T47D (cell line): Measurements from ENCODE around the gene UPK3A.
"Not testable (repeated sequence)": the region's sequence is repeated elsewhere in the genome, so short reads cannot be mapped to it uniquely, and the experiment has no call there.

Experiments used
- DNase-seq, 2 experiments: peaks; one replicate each; pipeline versions ENCODE4 v3.0.0 to v3.0.0-alpha.2; 2011 to 2012; ENCODE audit warnings: low read depth in 1 of 2, low spot score in 1 of 2
- JUND ChIP-seq: IDR thresholded peaks from 2 replicates; pipeline ENCODE4 v1.6.1; 2012; ENCODE audit warnings: low read depth
- in situ Hi-C: cut with HindIII; loops from 2 replicates; pipeline ENCODE4 v1.10.0; 2016; ENCODE audit warnings: low sequenced_read_pairs, low pct_unique_long_range_greater_than_20kb

UPK3A gene

DNA sequence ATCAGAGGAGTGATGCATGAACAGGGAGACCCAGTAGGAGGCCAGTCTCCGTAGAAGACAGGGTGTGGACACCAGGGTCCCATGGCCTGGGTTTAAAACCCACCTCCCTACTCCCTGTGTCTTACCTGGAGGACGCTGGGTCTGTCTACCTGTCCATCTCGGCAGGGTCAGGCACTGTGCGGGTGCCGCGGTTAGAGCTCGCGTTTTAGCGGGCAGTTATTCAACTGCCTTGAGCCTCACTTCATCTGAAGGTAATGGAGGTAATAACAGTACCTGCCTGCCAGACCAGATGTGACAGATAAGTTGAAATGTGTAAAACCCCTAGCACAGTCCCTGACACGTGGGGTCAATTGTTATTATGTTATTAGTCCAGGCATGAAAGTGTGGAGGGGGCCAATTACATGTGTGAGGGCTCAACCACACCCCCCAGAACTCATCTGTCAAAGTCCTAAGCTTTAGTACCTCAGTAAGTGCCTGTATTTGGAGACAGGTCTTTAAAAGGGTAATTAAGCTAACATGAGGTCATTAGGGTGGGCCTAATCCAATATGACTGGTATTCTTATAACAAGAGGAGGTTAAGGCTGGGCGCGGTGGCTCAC lies 8.1 kb upstream of the UPK3A start:
- in situ Hi-C loops = no loop called here
- DNase-seq = no peak
- no peak for TF ChIP-seq JUND

DNA sequence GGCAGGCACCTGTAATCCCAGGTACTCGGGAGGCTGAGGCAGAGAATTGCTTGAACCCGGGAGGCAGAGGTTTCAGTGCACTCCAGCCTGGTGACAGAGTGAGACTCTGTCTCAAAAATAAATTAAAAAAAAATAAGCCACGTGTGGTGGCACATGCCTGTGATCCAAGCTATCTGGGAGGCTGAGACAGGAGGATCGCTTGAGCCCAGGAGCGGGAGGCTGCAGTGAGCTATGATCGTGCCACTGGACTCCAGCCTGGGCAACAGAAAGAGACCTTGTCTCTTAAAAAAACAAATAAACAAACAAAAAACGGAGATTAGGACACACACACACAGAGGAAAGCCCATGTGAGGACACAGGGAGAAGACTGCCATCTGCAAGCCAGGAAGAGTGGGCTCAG lies 7.0 kb upstream of the UPK3A start:
- not testable (repeated sequence) for DNase-seq

GRCh38 chr22:45278125-45278524 lies 6.6 kb upstream of the UPK3A start:
- in situ Hi-C loops = no loop called here
- no peak for TF ChIP-seq JUND
- DNase-seq = no peak

More for the DNA sequence above, 7.0 kb upstream of the UPK3A start:
- in situ Hi-C loops = not testable (repeated sequence)

DNA sequence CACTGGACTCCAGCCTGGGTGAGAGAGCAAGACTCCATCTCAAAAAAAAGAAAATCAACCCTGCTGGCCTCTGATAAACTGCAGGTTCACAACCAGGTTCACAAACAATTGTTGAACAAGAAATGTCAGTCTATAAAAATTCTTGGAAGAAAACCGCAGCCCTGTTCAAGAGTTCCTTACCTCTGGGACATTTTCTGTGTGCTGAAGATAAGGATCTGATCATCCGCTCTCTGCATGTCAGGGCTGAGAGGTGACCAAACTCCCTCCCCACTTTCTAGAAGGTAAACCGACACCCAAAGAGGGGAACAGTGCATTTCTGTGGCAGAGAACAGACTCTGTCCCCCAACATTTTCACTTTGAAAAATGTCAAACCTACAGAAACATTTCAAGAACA lies 4.2 kb upstream of the UPK3A start:
- DNase-seq = peak in 1 of 2 experiments; percentile 63
- TF ChIP-seq JUND = no peak
- in situ Hi-C loops = no loop called here

DNA sequence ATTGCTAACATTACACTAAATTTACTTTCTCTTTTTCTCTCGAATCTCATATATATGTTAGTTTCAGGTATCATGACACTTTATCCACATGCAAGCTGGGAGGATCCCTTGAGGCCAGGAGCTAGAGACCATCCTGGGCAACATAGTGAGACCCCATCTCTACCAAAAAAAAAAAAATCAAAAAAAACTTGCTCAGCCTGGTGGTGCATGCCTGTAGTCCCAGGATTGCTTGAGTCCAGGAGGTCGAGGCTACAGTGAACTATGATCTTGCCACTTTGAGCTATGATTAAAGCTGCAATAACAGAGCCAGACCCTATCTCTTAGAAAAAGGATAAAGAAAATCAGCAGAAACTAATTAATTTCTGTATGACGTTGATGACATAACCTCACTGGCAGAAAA lies 3.7 kb upstream of the UPK3A start:
- in situ Hi-C loops = no loop called here
- no peak for TF ChIP-seq JUND
- no peak for DNase-seq

- no peak for DNase-seq
- TF ChIP-seq JUND = no peak
- in situ Hi-C loops = no loop called here
Measured at GRCh38 chr22:45285263-45286058, 712 bp downstream of the UPK3A start.

DNA sequence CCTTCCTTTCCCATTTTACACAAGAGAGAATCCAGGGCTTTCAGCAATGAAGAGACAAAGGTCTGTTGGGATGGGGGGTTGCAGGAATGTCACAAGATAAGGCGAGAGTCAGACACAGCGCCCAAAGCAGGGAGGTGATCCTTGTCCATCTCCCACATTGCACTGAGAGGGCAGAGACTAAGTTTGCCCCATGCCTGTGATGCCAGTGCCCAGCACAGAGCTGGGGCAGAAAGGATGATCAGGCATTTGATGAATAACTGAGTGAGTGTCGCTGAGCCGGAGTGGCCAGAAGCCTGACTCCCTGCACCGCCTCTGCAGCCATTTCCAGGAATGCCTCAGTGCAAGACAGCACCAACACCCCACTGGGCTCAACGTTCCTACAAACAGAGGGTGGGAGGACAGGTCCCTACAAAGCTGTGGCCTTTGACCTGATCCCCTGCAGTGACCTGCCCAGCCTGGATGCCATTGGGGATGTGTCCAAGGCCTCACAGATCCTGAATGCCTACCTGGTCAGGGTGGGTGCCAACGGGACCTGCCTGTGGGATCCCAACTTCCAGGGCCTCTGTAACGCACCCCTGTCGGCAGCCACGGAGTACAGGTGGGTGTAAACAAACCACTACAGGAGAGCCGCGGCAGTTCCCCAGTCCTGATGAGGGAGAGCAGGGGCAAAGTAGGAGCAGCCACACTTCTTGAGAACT lies 2.3 kb downstream of the UPK3A start:
- no peak for DNase-seq
- no peak for TF ChIP-seq JUND
- in situ Hi-C loops = no loop called here

- TF ChIP-seq JUND = no peak
- DNase-seq = peak in 1 of 2 experiments; percentile 73
Measured at GRCh38 chr22:45290410-45290936, 5.7 kb downstream of the UPK3A start.

GRCh38 chr22:45291061-45291930 lies 6.5 kb downstream of the UPK3A start:
- in situ Hi-C loops = no loop called here
- no peak for TF ChIP-seq JUND
- no peak for DNase-seq

More at GRCh38 chr22:45290410-45290936, 5.7 kb downstream of the UPK3A start:
- in situ Hi-C loops = no loop called here

GRCh38 chr22:45291931-45292290 lies 7.2 kb downstream of the UPK3A start:
- in situ Hi-C loops = no loop called here
- DNase-seq = no peak
- no peak for TF ChIP-seq JUND

- no peak for TF ChIP-seq JUND
- in situ Hi-C loops = no loop called here
- no peak for DNase-seq
Measured at GRCh38 chr22:45292731-45293442, 8.1 kb downstream of the UPK3A start.

DNA sequence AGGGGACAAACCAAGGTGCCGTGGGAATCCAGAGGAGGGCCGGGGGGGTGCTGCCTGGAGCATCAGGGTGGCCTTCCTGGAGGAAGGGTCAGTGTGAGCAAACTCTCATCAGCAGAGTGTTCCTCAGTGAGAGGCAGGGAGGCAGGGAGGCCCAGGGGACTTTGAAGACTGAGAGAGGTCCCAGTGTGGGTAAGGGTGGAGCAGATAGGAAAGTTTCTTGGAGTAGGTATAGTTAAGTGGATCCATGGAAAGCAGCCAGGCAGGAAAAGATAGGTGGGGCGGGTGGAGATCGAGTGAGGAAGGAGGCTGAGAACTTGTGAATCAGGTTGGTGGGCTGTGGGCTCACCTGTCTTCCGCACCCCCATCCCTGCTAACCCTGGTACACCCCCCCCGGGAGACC lies 9.3 kb downstream of the UPK3A start:
- in situ Hi-C loops = no loop called here
- no peak for TF ChIP-seq JUND
- DNase-seq = no peak

GRCh38 chr22:45295004-45295403 lies 10.3 kb downstream of the UPK3A start:
- DNase-seq, in situ Hi-C loops: not testable (repeated sequence)
